Raji (cell line): ENCODE data around the gene SARNP.

Experiments
- POLR2A ChIP-seq: IDR thresholded peaks from 2 replicates; pipeline ENCODE4 v1.6.1; 2011; ENCODE audit warnings: low read depth, low read length, control low read depth; ENCODE audit not compliant: insufficient read depth

Gene SARNP

GRCh38 chr12:55716582-55716957 lies 101.0 kb downstream of the SARNP start:
- TF ChIP-seq POLR2A = 0 out of 2 replicates have a peak, but pooled peaks have one; percentile 32

- TF ChIP-seq POLR2A = peak; percentile 72
Observed at GRCh38 chr12:55715833-55716581, 101.5 kb downstream of the SARNP start, which contains the start of gene BLOC1S1. TSS of gene BLOC1S1 (plus strand) at chr12:55716046. CDS start at chr12:55716052, 6 bp downstream.

GRCh38 chr12:55715169-55715764 lies 102.3 kb downstream of the SARNP start:
- TF ChIP-seq POLR2A = no peak

GRCh38 chr12:55713721-55714120 lies 103.8 kb downstream of the SARNP start:
- TF ChIP-seq POLR2A = no peak

GRCh38 chr12:55712700-55713415 lies 104.7 kb downstream of the SARNP start:
- TF ChIP-seq POLR2A = no peak

GRCh38 chr12:55711786-55712553 lies 105.6 kb downstream of the SARNP start:
- no peak for TF ChIP-seq POLR2A

GRCh38 chr12:55708695-55709233 lies 108.8 kb downstream of the SARNP start:
- no peak for TF ChIP-seq POLR2A

GRCh38 chr12:55707841-55708694 lies 109.5 kb downstream of the SARNP start, which contains the start of gene ITGA7:
TSS of gene ITGA7 (minus strand) at chr12:55707904. CDS start at chr12:55707682, 222 bp downstream.
- TF ChIP-seq POLR2A = no peak
